Activated CD4-positive, alpha-beta T cell treated with anti-CD3 and anti-CD28 coated beads, Interleukin-2, Interleukin-6, amounts not matched to agents 100 ng/mL and 50 ng/mL, durations not matched to agents 16 hours and 8 hours (primary cell): ENCODE measurements around the gene LRFN4.
A peak's percentile ranks its signal among the peaks of the same experiment; 100 is the strongest.
"Not testable (repeated sequence)": the region's sequence is repeated elsewhere in the genome, so short reads cannot be mapped to it uniquely, and the experiment has no call there.

Experiments used
- DNase-seq: peaks from one replicate; pipeline ENCODE4 v3.0.0-alpha.2; 2020

LRFN4 gene

GRCh38 chr11:66856496-66857233, at the start of gene LRFN4:
LRFN4 (plus strand) TSS chr11:66857064; CDS start chr11:66857745, 681 bp downstream.
- peak; percentile 52 for DNase-seq

- no peak for DNase-seq
Measured at GRCh38 chr11:66809592-66809991, 47.3 kb upstream of the LRFN4 start.

GRCh38 chr11:66810576-66811185, 46.2 kb upstream of the LRFN4 start:
- no peak for DNase-seq

- no peak for DNase-seq
Measured at GRCh38 chr11:66814678-66815077, 42.2 kb upstream of the LRFN4 start.

GRCh38 chr11:66815646-66816045, 41.2 kb upstream of the LRFN4 start:
- no peak for DNase-seq

GRCh38 chr11:66818231-66818955, 38.5 kb upstream of the LRFN4 start:
- no peak for DNase-seq

GRCh38 chr11:66820381-66820780, 36.5 kb upstream of the LRFN4 start:
- DNase-seq: no peak

GRCh38 chr11:66820901-66821300, 36.0 kb upstream of the LRFN4 start:
- no peak for DNase-seq

GRCh38 chr11:66823700-66824099, 33.2 kb upstream of the LRFN4 start:
- no peak for DNase-seq

- not testable (repeated sequence) for DNase-seq
Measured at GRCh38 chr11:66824573-66824972, 32.3 kb upstream of the LRFN4 start.

- no peak for DNase-seq
Measured at GRCh38 chr11:66834539-66834845, 22.4 kb upstream of the LRFN4 start.

GRCh38 chr11:66834943-66835342, 21.9 kb upstream of the LRFN4 start:
- no peak for DNase-seq

GRCh38 chr11:66835768-66836405, 21.0 kb upstream of the LRFN4 start:
- no peak for DNase-seq

GRCh38 chr11:66840317-66841091, 16.4 kb upstream of the LRFN4 start:
- no peak for DNase-seq

- DNase-seq: no peak
Measured at GRCh38 chr11:66841861-66842260, 15.0 kb upstream of the LRFN4 start.

GRCh38 chr11:66842501-66842895, 14.4 kb upstream of the LRFN4 start:
- DNase-seq: no peak

- DNase-seq: peak; percentile 94
Measured at GRCh38 chr11:66842896-66843775, 13.7 kb upstream of the LRFN4 start, which contains the start of gene RCE1. RCE1 (plus strand) TSS chr11:66843441; CDS start chr11:66843456, 15 bp downstream.

- no peak for DNase-seq
Measured at GRCh38 chr11:66843776-66844495, 12.9 kb upstream of the LRFN4 start.

- DNase-seq: no peak
Measured at GRCh38 chr11:66844496-66845142, 12.2 kb upstream of the LRFN4 start.

- DNase-seq: no peak
Measured at GRCh38 chr11:66845143-66845875, 11.6 kb upstream of the LRFN4 start.
